Choroid plexus epithelial cell (primary cell): ENCODE measurements around the gene CTR9.

Source experiments
- DNase-seq: peaks from one replicate; pipeline ENCODE4 v3.0.0-alpha.2; 2010; ENCODE audit warnings: low read depth
- H3K4me3 ChIP-seq: 2 replicates; pipeline ENCODE4 v1.5.1; 2011; ENCODE audit warnings: low read depth, mild to moderate bottlenecking, control low read depth, low read length, moderate library complexity
- TF ChIP-seq, protein P1 (sequence below): conservative IDR thresholded peaks from 2 replicates; pipeline ENCODE4 v1.5.1; 2011; ENCODE audit warnings: low read depth, mild to moderate bottlenecking, control low read depth, inconsistent platforms, low read length, moderate library complexity

Gene CTR9

DNA sequence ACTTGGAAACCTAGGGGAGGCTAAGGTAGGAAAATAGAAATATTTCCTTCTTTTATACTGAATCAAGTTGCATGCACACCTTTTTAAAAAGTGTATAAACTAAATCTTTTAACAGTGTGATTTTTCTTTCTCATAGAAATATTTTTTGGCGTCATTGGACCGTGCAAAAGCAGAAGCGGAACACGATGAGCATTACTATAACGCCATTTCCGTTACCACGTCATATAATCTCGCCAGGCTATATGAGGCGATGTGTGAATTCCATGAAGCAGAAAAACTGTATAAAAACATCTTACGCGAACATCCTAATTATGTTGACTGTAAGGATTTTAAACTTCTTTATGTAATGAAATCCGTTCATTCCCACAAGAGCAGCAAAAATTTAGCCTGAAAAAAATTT lies 13.4 kb downstream of the CTR9 start:
- no peak for DNase-seq
- TF ChIP-seq, protein P1, sequence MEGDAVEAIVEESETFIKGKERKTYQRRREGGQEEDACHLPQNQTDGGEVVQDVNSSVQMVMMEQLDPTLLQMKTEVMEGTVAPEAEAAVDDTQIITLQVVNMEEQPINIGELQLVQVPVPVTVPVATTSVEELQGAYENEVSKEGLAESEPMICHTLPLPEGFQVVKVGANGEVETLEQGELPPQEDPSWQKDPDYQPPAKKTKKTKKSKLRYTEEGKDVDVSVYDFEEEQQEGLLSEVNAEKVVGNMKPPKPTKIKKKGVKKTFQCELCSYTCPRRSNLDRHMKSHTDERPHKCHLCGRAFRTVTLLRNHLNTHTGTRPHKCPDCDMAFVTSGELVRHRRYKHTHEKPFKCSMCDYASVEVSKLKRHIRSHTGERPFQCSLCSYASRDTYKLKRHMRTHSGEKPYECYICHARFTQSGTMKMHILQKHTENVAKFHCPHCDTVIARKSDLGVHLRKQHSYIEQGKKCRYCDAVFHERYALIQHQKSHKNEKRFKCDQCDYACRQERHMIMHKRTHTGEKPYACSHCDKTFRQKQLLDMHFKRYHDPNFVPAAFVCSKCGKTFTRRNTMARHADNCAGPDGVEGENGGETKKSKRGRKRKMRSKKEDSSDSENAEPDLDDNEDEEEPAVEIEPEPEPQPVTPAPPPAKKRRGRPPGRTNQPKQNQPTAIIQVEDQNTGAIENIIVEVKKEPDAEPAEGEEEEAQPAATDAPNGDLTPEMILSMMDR: no peak
- H3K4me3 ChIP-seq: no peak overlapping the region

DNA sequence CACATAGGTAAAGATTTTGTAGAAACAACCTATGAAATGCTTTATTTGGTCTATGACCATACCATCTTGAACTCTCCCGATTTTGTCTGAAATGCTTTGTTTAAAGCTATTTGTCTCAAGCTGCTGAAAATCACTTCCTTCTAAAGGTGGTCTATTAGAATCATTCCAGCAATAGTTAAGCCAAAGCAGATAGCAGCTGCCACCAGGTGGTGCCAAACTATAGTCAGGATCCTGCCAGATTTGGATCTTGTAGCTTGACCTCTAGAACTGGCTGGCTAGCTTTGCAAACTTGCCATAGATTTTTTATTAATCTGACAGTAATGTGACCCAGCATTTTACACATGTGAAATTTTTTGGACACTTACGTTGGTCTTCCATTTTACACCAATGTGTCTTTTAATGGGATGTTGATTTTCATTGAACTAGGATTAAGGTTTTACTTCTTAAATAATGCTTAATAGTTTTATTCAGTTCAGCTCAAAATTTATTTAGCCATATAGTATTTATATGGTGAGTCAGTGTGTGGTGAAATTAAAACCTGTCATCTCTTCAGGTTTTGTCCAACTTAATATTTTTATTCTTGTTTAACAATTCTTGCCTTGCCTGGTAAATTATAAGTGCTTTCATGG lies 19.7 kb downstream of the CTR9 start:
- no peak overlapping the region for H3K4me3 ChIP-seq
- TF ChIP-seq, protein P1: peak; percentile 89
- DNase-seq: peak; percentile 72

GRCh38 chr11:10771457-10771856 lies 20.4 kb downstream of the CTR9 start:
- H3K4me3 ChIP-seq: no peak overlapping the region
- TF ChIP-seq, protein P1: no peak
- DNase-seq: no peak

- no peak for DNase-seq
- H3K4me3 ChIP-seq: no peak overlapping the region
- TF ChIP-seq, protein P1: no peak
Measured at GRCh38 chr11:10774811-10775210, 23.8 kb downstream of the CTR9 start.

DNA sequence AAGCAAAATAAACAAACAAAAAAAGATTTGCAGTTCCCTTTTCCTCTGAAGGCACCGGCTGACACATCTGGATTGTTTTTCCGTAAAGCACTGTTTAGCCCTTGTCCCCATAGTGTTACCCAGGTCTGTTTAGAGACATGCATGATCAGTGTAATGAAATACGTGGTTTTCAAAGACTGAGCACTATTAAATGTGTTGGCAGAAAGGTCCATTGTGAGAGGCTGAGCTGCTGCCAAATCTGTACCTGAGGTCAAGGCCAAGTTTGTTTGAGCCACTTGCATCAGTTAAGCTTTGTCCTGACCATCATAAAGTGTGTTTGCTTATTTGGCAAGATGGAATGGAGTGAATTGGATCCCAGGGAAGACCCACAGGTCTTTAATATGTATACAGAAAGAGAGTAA lies 26.3 kb downstream of the CTR9 start:
- DNase-seq: no peak
- no peak overlapping the region for H3K4me3 ChIP-seq
- TF ChIP-seq, protein P1: no peak

DNA sequence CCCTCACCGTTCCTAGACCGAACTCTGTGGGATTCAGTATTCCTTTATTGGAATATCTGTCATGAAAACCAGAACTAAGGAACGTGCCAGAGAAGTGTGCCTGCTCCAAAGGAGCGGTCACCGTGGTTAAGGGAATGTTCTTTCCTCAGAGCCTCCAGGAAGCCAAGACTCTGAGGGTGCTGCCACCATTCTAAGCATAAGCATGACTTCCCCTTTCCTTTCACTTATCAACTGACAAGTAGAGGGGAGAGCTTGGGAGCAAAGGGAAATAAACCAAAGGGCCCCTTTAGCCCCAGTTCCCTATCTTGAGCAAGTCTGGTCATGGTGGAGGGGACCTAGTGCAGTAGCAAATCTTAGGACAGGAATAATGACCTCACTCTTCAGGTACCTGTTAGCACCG lies 26.8 kb downstream of the CTR9 start:
- no peak overlapping the region for H3K4me3 ChIP-seq
- no peak for DNase-seq
- TF ChIP-seq, protein P1: no peak

GRCh38 chr11:10778217-10778970 lies 27.3 kb downstream of the CTR9 start:
- TF ChIP-seq, protein P1: no peak
- DNase-seq: peak; percentile 89
- no peak overlapping the region for H3K4me3 ChIP-seq
